ENCODE results near the gene COX15. TPM values are rescaled to one million over a fixed set of nuclear protein-coding genes. Genes with fewer than 3 reads are reported as not detected.
A peak's percentile ranks its signal among the peaks of the same experiment; 100 is the strongest.

Gene COX15
- total and polyA plus RNA-seq, 2 donors (not counting 3 experiments of a cell fraction or from before 2014, with no cell fraction given), result 16.6 to 34.6 TPM

DNA sequence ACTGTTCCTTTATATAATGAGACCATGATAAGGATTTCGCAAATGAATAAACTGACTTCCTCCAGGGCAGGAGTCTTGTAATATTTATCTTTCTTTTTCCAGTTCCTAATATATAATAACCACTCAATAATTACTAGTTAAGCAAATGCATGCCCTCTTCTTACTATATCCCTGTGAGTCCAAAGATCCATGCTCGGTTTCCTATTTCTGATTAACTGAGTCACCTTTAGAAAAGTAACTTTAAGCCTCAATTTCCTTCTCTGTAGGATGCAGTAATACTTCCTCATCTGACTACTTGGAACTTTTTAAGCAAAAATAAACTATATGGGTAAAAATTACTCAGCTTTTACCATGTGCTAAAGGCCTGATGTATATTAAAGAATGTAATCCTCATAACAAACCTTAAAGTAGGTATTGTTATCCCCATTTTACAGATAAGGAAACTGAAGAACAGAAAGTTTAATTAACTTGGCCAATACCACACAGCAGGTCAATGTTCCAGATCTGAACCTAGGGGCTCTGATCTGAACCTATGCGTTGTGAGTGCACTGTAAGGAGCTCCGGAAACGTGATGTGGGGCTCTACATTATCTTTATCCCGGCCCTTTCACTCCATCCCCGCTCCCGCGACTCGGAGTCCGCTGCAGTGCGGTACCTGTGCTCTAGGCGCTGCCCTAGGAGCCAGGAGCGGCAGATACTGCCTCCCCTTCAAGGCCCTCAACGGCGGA is 458 bp downstream of the COX15 start:
- H3K27ac ChIP-seq (ENCODE audit: insufficient read depth, low read depth, low read length), result peak overlapping the region; percentile 53
- H3K4me3 ChIP-seq (replicated peaks in 1 of 3; ENCODE audit: insufficient read depth in 1 of 3, low read depth in 1 of 3, low read length in 3 of 3), result peak overlapping the region; percentile 48 to 90 (median 65)
- H3K36me3 ChIP-seq (ENCODE audit: control insufficient read depth in 2 of 2, extremely low read depth in 1 of 2, insufficient read depth in 2 of 2, low read length in 2 of 2), result peaks cover 0 to 6% of the 10 kb centered on the region in 2 experiments
- H3K9ac ChIP-seq (replicated peaks; ENCODE audit: extremely low read depth, insufficient read depth, low read length), result peak overlapping the region; percentile 77
- H3K27me3 ChIP-seq (ENCODE audit: control insufficient read depth in 2 of 2, insufficient read depth in 2 of 2, low read length in 2 of 2), result no peaks in the 10 kb centered on the region
- H3K9me3 ChIP-seq (replicated peaks; ENCODE audit: control insufficient read depth, insufficient read depth, low read length), result no peaks in the 10 kb centered on the region
- no peaks in the 10 kb centered on the region for H4K20me1 ChIP-seq (replicated peaks; ENCODE audit: control insufficient read depth, extremely low read depth, insufficient read depth, low read length)
- TF ChIP-seq POLR2A (IDR thresholded peaks at IDR 0.05; ENCODE audit: low read depth, low read length), result no peak
- no peak for TF ChIP-seq MYC (IDR thresholded peaks at IDR 0.05; ENCODE audit: low read depth, low read length)
- no peak for TF ChIP-seq JUN (IDR thresholded peaks at IDR 0.05; ENCODE audit: borderline replicate concordance, insufficient read depth, insufficient read length, low read depth)
- no peaks in the 10 kb centered on the region for H3K9me1 ChIP-seq (replicated peaks; ENCODE audit: control insufficient read depth, extremely low read depth, insufficient read depth, low read length)
- no peak for DNase-seq (ENCODE audit: low read depth, low spot score)
- BruUV-seq (replicated peaks), result TSS peak; percentile 90
- ChIA-PET CTCF (interaction anchor here (0.9 to 4.6 kb wide), 15 partner anchors 12 to 314 kb away, joined by 3 to 49 read pairs (median 5); partner anchors contain the start of genes DNMBP and ENTPD7), POLR2A (interaction anchor here (0.6 to 1.0 kb wide), 2 partner anchors 18 to 51 kb away, joined by 3 read pairs; partner anchors contain the start of gene ABCC2)
- H3K4me1 ChIP-seq (ENCODE audit: control insufficient read depth, extremely low read depth, insufficient read depth, low read length), result peaks cover 15% of the 10 kb centered on the region
- peaks cover 16% of the 10 kb centered on the region for H3K79me2 ChIP-seq (ENCODE audit: control insufficient read depth, insufficient read depth, low read length)
- peak overlapping the region; percentile 77 for H3K4me2 ChIP-seq (ENCODE audit: insufficient read depth, low read length)
- intact Hi-C loops (cut with micrococcal nuclease) (loop anchor here (1.0 to 5.0 kb wide), 7 partner anchors 48 to 496 kb away; partner anchors contain the start of genes CHUK and ERLIN1), dilution Hi-C loops (cut with MboI; ENCODE audit: extremely low pct_ligation_motif_present, low sequenced_read_pairs) (no loop called here)
- H2AFZ ChIP-seq (ENCODE audit: low read depth, low read length), result peak overlapping the region; percentile 87
- FAIRE-seq, result no peak

DNA sequence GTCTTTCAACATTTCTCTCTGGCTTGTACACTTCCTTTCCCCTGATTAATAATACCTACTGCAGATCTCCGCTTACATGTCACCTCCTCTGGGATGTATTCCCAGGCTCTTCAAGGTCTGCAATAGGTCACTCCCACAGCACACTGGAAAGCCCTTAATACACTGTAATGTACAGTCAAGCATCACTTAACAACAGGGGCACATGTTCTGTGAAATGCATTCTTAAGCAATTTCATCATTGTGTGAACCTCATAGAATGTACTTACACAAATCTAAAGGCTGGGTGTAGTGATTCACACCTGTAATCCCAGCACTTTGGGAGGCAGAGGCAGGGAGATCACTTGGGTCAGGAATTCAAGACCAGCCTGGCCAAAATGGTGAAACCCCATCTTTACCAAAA is 1.9 kb downstream of the COX15 start:
- intact Hi-C loops (cut with micrococcal nuclease) (loop anchor here (5.0 kb wide), 2 partner anchors 317 to 497 kb away; partner anchors contain the start of gene CHUK), dilution Hi-C loops (cut with MboI; ENCODE audit: extremely low pct_ligation_motif_present, low sequenced_read_pairs) (no loop called here)
- ChIA-PET POLR2A (no interaction called here), CTCF (no interaction called here)
- H3K9ac ChIP-seq (replicated peaks; ENCODE audit: extremely low read depth, insufficient read depth, low read length), result no peak overlapping the region
- H3K4me1 ChIP-seq (ENCODE audit: control insufficient read depth, extremely low read depth, insufficient read depth, low read length), result peaks cover 15% of the 10 kb centered on the region
- H3K27me3 ChIP-seq (ENCODE audit: control insufficient read depth in 2 of 2, insufficient read depth in 2 of 2, low read length in 2 of 2), result no peaks in the 10 kb centered on the region
- BruUV-seq (replicated peaks), result no TSS peak
- H3K36me3 ChIP-seq (ENCODE audit: control insufficient read depth in 2 of 2, extremely low read depth in 1 of 2, insufficient read depth in 2 of 2, low read length in 2 of 2), result peaks cover 0 to 8% of the 10 kb centered on the region in 2 experiments
- H3K27ac ChIP-seq (ENCODE audit: insufficient read depth, low read depth, low read length), result no peak overlapping the region
- peaks cover 16% of the 10 kb centered on the region for H3K79me2 ChIP-seq (ENCODE audit: control insufficient read depth, insufficient read depth, low read length)
- no peaks in the 10 kb centered on the region for H3K9me3 ChIP-seq (replicated peaks; ENCODE audit: control insufficient read depth, insufficient read depth, low read length)
- no peak overlapping the region for H2AFZ ChIP-seq (ENCODE audit: low read depth, low read length)
- no peak overlapping the region for H3K4me3 ChIP-seq (replicated peaks in 1 of 3; ENCODE audit: insufficient read depth in 1 of 3, low read depth in 1 of 3, low read length in 3 of 3)
- FAIRE-seq (no peak), DNase-seq (ENCODE audit: low read depth, low spot score) (no peak)
- no peaks in the 10 kb centered on the region for H3K9me1 ChIP-seq (replicated peaks; ENCODE audit: control insufficient read depth, extremely low read depth, insufficient read depth, low read length)
- no peaks in the 10 kb centered on the region for H4K20me1 ChIP-seq (replicated peaks; ENCODE audit: control insufficient read depth, extremely low read depth, insufficient read depth, low read length)
- no peak overlapping the region for H3K4me2 ChIP-seq (ENCODE audit: insufficient read depth, low read length)
- no peak for TF ChIP-seq GATA2 (IDR thresholded peaks at IDR 0.05; ENCODE audit: insufficient read depth, insufficient read length, low read depth, low read length)
- TF ChIP-seq EZH2 (IDR thresholded peaks at IDR 0.05; ENCODE audit: borderline replicate concordance, low read depth, low read length, severe bottlenecking), result no peak
- no peak for TF ChIP-seq JUN (IDR thresholded peaks at IDR 0.05; ENCODE audit: borderline replicate concordance, insufficient read depth, insufficient read length, low read depth)
- no peak for TF ChIP-seq FOS (IDR thresholded peaks at IDR 0.05; ENCODE audit: borderline replicate concordance, insufficient read depth, low read length)
- TF ChIP-seq, protein P1, sequence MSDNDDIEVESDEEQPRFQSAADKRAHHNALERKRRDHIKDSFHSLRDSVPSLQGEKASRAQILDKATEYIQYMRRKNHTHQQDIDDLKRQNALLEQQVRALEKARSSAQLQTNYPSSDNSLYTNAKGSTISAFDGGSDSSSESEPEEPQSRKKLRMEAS (IDR thresholded peaks at IDR 0.05; ENCODE audit: insufficient read depth, insufficient read length), result no peak
- TF ChIP-seq, protein P2, sequence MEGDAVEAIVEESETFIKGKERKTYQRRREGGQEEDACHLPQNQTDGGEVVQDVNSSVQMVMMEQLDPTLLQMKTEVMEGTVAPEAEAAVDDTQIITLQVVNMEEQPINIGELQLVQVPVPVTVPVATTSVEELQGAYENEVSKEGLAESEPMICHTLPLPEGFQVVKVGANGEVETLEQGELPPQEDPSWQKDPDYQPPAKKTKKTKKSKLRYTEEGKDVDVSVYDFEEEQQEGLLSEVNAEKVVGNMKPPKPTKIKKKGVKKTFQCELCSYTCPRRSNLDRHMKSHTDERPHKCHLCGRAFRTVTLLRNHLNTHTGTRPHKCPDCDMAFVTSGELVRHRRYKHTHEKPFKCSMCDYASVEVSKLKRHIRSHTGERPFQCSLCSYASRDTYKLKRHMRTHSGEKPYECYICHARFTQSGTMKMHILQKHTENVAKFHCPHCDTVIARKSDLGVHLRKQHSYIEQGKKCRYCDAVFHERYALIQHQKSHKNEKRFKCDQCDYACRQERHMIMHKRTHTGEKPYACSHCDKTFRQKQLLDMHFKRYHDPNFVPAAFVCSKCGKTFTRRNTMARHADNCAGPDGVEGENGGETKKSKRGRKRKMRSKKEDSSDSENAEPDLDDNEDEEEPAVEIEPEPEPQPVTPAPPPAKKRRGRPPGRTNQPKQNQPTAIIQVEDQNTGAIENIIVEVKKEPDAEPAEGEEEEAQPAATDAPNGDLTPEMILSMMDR (IDR thresholded peaks at IDR 0.05; ENCODE audit: extremely low read depth in 1 of 2, insufficient read depth in 1 of 2, low read depth in 1 of 2, low read length in 2 of 2), result no peak
